GM18520 (cell line): ENCODE results near the gene CDH8.
"Not testable (repeated sequence)": the region's sequence is repeated elsewhere in the genome, so short reads cannot be mapped to it uniquely, and the experiment has no call there.

Source experiments
- ATAC-seq: cut with Tn5 transposase; IDR thresholded peaks from one replicate; pipeline ENCODE4 v1.9.1; 2021; ENCODE audit not compliant: unreplicated experiment

CDH8 gene

DNA sequence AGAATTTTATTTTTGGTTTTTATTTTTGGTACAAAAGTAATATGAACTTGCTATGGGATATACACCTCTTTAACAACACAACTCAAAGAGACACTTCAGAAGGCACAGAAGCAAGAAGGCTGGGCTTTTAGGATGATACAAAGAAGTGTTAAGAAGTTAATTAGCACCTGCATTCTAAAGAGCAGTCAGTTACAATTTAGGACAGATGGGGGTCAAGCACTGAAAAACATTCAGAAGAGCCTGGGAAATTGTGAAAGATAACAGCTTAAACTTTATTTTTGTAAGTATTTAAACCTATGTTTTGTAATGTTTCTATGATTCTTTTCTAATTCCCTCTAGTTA, 163.5 kb downstream of the CDH8 start:
- ATAC-seq, result no peak

DNA sequence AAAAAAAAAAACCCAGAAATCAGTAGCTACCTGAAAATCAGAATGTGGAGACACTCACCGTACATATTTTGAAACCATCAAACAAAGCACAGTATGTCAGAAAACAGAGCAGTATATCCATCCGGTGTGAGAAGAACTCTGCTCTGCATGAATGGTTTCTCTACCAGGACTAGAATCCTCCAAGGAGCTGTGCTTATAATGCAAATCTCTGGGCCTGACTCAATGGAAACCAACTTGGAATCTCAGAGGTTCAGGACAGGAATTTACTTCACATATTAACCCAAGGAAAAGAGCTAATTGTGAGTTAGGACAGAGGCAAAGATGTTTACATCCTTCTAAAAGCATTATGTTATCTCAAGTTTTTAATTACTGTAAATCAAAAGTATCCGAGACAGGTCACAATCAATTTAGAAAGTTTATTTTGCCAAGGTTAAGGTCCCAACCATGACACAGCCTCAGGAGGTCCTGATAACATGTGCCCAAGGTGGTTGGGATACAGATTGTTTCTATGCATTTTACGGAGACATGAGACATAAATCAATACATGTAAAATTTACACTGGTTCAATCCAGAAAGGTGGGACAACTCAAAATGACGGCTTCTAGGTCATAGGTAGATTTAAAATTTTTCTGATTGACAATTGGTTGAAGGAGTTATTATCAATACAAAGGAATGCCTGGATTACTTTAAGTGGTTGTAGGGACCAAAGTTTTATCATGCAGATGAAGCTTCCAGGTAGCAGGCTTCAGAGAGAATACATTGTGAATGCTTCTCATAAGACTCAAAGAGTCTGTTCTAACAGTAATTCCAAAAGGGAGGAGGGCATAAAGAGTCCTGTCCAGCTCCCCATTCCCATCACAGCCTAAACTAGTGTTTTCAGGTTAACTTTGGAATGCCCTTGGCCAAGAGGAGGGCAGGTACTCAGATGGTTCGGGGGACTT, 164.1 kb downstream of the CDH8 start:
- ATAC-seq, result no peak

DNA sequence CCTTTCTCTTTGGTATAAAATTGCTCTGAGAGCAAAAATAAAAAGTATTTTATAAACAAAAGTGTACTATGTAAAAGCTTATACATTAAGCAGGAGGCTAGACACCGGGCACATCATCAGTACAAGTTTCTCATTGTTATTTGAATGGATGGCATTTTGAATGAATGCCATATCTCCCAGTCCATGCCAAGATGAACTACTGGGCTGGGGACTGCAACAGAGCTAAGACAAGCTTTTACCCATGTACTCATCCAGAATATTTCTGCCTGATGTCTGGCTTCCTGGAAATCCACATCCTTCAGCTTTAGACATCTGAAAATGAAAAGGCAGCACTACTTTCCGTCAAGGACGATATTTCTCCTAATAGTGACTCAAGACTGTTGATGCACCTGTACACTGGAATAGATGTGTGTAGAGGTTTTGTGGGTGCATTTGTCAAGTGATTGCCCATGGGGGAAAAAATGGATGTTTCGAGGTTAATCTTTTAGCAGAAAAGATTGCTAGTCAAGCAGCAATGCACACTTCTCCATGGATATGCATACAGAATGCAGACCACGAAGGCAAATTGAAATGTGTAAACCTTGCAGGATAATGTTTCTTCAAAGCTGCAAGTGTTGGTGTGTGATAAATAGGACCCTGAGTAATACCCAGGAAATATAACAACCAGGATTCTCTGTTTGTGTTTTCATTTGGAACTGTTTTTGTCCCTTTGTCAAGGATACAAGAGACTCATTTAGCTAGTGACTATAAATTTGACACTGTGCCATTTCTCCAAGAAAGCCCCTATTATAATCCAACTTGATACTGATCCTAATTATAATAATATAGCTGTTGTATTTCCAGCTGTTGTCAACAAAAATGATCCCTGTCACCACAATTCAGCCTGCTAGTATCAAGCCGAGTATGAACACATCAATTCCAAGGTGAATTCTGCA, 173.8 kb downstream of the CDH8 start:
- no peak for ATAC-seq

DNA sequence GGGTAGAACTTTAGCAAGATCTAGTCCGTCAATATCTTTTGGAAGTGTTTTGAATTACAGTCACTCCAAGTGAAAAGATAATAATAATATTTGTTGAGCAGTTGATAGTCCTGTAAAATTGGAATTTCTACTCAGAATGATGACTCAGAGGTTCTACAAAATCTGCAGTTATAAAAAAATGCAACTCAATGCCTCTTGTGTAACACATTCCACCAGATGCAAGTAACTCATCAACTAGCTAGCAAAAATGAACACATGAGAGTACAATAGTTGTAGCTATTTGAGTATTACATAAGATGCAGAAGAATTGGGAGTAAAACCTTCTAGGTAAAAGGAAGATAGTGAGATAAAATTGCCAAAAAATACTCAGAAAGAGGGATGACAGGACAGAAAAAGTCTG, 177.2 kb downstream of the CDH8 start:
- no peak for ATAC-seq

DNA sequence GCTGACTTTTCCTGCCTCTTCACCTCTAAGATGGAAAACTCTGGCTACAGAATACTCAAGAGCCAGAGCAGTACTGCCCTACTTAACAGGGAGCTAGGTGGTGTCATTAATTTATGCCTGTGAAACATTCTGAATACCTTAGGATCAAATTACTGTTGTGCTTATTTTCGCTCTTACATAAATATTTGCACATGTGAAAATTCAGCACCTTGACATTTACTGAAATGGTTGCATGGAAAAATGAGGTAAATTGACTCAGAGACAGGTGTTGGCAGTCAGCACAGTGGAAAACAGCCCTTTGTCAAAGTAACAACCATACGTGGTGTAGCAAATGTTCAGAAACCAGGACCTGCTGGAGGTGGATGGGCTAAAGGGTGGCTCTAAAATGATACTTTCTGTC, 193.6 kb downstream of the CDH8 start:
- ATAC-seq, result no peak

DNA sequence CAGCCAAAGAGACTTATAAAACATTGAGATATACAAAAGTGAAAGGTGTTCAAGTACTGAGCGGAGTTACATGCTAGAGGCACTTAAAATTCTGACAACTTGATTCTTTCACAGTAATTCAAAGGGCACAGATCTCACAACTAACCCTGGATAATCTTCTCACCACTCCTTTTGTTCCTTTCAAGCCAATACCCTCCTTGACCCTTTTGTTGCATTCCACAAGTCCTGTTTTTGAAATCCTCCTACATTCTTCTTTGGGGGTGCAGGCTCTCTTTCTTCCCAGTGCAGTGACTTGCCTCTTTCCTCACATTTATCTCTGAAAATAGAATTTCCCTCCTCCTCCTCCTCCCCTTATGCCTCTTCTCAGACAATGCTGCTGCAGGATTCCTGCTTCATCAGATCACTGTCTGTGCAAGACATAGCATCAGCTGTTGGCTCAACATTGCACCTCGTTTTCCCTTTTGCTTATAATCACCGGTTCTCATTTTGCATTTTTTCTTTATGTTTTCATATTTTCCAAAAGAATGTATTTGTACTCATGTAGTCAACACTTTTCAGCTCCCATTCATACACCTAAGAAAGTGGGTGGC, 199.3 kb downstream of the CDH8 start:
- no peak for ATAC-seq

DNA sequence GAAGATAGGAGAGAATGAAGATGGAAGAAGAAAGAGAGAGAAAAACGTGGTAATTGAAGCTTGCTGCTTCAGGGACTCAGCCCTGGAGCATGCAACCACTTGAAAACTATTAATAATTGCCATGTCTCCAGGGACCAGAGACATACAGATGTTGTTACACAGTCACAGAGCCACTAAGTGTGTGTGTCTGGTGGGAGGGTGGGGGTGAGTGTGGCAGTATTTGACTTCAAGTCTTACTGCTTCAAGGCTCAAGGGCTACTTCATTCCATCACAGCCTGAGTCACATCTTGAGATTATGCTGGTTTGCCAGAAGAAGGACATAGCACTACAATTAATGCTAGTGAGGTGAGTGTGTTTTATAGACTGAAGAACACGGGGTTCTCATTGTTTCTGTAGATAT, 202.2 kb downstream of the CDH8 start:
- ATAC-seq, result no peak

DNA sequence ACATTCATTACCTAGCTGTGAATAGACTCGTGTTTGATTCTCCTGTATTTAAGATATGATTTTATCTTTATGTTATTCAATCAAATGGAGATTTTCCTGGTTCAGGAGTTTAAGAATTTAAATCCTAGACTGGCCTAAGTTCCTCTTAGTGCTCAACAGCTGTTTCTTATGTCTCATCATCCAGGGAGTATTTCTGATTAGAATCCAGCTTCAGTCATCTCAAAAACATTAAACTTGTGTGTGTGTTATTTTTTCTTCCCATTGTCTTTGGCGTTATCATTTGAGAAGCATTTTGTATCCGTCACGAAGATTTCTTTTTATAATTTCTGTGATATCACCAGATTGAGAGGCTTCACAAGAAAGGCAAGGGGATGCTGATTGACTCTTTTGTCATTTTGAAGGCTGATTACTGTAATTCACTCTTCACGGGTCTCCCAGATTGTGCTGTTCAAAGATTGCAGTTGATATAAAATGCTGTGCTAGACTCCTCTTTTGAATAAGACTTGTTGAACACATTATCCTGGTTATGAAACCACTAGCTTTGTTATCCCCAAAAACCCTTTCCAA, 204.8 kb downstream of the CDH8 start:
- no peak for ATAC-seq

DNA sequence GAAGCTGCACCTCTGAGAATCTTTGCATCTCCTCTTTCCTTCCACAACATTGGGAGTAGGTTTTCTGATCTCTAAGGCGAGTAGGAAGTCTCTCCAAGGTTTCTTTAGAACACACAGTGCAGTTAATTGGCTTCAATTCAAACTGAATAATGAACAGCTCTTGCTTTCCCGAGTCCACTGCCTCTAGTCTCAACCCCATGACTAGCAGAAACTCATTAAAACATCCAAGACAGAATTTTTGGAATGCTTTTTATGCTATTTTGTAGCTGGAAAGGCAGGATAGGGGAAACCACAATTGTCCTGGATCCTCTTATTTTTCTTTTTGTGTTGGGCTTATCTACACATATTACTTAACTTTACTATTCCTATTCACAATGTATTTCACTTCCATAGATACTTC, 206.6 kb downstream of the CDH8 start:
- no peak for ATAC-seq

DNA sequence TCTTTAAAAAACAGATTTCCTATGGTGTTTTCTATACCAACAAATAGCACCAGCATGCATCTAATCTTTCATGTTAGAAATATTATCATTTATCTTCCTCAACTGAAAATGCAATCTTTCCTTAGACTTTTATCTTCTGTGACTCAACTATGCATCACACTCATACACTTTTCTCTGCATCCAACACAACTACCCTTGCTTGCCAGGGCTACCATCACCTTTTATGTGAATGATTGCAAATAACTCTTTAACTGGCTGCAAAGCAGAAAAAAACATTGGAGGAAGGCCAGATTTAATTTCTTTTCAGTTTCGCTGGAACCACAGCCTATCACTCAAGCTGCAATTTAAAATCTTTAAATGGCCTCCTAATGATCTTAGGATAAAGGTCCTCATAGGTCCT, 212.9 kb downstream of the CDH8 start:
- ATAC-seq, result no peak

DNA sequence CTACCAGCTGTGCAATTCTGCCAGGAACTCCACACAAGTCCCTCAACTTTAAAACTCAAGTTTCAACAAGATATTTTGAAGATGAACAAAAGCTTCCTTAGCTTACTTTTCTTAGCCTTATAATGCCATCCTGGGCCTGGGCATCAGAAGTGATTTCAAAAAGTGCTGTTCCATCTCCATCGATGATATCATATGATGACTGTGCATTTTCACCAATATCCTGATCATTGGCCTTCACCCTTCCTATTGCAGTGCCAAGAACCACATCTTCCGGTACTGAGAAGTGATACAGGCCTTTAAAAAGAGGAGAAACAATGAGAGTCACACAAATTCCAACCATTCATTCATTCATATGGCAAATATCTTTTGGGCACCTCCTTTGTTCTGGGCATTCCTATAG, 215.4 kb downstream of the CDH8 start:
- ATAC-seq, result no peak

DNA sequence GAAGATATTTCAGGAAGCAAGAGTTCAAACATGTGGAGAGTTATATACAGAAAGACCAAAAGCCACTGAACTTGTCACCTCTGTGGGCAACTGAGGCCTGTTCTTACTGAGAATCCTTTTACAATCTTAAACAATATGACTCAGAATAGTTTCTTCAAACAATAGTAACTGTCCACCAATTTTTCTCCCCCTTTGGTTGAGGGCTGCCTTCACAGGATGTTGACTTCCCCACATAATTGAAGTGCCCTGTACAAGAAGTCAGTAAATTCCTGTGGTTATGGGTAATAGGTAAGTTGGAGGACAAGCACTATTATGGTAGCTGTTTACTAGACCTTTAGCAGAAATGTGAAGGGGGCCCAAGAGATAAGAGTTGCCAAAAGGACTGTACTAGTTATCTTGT, 215.8 kb downstream of the CDH8 start:
- ATAC-seq, result no peak

DNA sequence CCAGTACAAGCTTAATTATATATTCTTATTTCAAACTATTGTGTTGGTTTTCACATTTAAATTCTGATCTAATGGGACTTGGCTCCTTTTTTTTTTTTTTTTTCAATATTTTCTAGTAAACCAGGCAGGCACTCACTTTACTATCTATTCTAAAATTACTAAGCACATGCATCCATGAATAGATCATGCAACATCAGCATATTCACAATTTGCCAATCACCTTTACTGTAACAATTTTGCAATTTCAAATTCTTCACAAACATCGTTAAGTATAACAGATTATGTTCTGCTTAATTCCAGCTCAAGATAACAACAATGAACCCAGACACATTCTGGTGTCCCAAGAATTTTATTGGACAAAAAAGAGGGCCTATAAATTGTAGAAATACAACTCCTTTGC, 217.4 kb downstream of the CDH8 start:
- ATAC-seq, result no peak

DNA sequence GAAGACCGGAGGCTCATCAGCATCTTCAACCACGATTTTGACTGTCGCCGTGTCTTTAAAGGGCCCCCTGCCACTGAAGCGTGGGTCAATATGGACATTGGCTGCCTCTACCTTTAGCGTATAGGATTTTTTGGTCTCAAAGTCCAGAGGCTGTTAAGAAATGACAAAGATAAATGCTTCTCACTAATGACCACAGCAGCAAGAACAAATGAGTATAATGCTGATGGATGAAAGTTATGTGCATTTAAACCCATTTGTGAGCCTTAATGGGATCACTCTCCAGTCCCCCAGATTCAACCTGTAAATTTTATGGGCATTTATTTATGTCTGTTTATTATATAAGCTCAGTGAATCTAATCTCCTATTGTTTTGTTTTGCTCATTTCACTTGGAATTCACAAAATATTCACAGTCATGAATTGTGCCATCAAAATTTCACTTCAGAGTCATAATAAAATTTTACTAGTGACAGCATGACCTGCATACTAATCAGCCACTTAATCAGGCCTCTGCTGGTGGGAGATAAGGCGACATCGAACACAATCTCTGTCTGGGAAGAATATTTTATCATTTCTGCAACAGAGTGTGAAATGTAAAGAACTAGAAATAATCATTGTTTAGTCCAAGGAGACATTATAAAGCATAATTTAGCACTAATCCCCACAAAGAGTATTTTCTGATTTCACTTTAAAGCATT, 218.5 kb downstream of the CDH8 start:
- no peak for ATAC-seq

DNA sequence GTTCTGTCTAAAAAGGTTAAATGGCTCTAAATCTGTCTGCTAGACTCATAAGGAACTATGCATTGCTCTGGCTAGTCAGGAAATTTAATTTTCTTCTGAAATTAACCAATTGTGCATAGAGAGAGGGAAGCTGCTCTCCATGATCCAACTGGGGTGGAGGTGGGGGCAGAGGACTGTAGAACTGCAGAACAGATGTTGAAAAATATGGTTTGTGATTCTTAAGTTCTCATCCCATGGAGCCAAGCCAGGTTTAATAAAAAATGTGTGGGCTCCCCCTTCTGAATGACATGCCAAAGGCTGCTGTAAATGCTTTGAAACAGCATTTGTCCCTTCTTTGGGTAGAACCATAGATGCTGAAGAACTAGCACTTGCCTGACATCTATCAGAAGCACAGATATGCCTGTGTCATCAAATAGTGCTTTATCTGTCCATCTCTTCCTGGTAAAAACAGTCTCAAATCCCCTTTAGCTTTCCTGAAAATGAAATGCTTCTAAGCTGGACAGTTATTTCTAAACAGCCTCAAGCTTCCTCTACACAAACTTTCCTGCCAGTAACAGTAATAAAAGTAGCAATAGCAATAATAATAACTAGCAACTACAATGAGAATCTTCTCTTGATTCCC, 221.4 kb downstream of the CDH8 start:
- ATAC-seq, result no peak

DNA sequence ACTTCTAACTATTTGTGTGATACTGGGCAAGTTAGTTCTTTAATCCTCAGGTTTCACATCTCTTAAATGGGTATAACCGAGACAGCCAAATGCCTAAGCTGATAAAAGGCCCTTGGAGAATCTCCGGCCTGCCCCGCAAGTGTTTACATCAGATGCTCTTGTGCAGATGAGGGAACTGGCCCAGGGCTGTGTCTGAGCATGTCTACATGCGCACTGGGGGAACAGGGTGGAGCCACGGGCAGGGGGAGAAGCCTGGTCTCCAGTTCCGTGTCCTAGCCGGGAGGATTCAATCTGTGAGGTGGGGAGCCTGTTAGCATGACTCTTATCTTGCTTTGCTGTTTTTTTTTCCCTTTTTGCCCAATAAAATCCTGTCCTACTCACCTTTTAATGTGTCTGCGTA, 222.9 kb downstream of the CDH8 start:
- no peak for ATAC-seq

DNA sequence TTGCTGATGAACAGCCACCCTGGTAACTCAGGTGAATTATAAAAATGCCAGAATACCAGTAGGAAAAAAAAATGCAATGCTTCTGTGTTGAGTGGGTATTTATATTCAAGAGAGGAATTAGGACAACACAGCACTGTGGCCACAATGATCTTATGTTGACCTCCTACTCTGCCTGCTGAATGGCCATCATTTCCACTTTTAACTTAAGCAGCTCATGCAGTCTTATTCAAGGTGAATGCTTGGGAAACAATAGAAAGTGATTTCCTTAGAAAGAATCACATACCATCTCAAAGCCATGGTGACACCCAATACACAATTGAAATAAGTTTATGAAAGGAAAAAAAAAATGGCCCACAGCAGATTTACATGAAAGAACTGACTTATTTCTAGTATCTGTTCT, 224.0 kb downstream of the CDH8 start:
- no peak for ATAC-seq

DNA sequence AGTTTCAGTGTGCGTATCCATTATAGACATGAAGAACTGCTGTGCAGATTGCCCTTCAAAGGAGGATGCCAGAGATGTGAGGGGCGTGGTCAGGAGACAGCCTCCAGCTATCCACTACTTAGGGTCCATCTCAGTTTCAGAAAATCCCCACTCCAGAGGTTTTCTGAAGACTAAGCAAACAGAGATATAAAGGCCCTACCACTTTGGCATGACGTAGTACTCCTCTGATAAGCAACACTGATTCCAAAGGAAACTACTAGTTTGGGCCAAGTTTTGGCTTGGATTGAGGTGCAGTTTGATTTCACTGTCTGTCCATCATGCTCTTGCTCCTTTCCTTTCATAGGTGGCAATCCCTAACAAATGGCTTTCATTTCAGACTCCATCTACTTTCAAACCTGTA, 228.7 kb downstream of the CDH8 start:
- ATAC-seq, result no peak

DNA sequence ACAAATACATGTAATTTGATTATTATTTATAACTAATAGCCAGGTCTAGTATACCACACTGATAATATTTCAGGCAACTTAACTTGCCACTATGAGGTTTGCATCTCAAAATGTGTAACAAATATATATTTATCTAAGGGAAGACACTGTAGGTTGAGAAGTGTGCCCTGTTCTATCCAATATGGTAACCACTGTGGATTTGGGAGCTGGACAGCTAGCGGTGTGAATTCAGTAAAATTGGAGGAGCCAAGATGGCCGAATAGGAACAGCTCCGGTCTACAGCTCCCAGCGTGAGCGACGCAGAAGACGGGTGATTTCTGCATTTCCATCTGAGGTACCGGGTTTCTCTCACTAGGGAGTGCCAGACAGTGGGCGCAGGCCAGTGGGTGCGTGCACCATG, 235.0 kb downstream of the CDH8 start:
- ATAC-seq, result not testable (repeated sequence)

DNA sequence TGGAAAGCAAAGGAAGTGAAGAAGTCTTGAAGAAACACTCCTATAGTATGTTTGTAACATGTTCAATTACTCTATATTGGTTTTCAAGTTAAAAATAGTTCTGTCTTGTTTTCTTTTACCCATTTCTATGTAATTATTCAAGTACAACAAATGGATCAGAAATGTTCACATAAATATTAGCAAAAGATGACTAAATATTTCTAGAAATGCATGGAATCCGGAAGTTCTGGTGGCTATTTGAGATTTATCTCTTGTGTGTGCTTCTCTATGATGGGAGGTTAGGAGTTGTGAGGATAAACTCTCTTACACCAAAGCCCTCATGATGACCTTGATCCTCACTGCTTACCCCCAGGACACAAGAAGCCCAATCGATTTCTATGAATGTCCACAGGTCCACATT, 237.5 kb downstream of the CDH8 start:
- ATAC-seq, result no peak
